ENCODE results near the gene SCAPER.
"Not testable (repeated sequence)": the region's sequence is repeated elsewhere in the genome, so short reads cannot be mapped to it uniquely, and the experiment has no call there.

Gene SCAPER

DNA sequence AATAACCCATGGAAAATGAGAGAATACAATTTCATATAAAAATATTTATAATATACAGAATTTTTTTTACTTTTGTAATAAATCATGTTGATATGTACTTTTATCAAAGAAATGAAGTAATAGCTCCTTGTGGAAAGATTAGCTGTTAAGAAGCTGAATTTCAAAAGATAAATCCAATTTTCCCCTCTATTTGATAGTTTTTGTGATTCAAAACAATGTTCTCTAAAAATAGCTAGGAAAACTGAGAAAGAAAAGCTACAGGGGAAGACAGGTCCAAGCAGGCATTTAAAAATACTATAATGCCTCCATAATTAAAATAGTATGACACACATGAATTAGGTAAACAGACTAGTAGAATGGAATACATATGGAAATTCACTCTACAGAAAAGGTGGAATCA lies 44.9 kb downstream of the SCAPER start:
- no peak for DNase-seq (ENCODE audit: low read depth, low spot score)

DNA sequence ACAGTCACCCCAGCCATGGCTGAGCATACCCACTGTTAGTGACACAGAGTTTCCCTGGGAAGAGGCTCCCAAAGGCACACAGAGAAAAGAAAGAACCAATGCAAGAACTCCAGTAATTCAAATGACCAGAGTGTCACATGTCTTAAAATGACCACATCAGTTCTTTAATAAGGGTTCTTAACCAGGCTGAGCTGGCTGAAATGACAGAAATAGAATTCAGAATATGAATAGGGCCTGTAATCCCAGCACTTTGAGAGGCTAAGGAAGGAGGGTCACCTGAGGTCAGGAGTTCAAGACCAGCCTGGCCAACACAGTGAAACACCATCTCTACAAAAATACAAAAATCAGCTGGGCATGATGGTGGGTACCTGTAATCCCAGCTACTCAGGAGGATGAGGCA lies 54.8 kb downstream of the SCAPER start:
- not testable (repeated sequence) for DNase-seq (ENCODE audit: low read depth, low spot score)

DNA sequence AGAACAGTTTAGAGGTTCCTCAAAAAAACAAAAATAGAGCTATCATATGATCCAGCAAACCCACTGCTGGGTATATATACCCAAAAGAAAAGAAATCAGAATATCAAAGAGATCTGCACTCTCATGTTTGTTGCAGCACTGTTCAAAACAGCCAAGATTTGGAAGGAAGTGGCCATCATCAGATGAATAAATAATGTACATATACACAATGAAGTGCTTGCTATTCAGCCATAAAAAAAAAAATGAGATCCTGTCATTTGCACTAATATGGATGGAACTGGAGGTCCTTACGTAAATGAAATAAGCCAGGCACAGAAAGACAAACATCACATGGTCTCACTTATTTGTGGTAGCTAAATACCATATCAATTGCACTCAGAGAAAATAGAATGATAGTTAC lies 58.4 kb downstream of the SCAPER start:
- no peak for DNase-seq (ENCODE audit: low read depth, low spot score)

DNA sequence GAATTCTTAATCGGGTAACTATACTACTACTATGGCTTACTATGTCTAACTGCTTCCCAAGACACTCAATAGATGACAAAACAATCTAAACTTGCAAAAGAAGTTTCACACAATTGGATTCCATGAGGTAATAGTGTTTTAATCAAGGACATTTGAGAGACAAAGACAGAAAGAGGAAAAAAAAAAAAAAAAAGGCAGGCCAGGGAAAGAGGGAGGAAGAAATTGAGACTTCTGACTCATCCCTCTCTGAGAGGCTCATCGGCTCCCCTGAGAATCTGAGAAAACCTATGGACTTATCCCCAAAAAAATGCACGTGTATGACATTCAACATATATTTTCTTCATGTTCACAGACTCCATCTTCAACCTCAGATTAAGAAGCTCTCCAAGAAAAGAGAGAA lies 61.0 kb downstream of the SCAPER start:
- DNase-seq (ENCODE audit: low read depth, low spot score), result no peak

DNA sequence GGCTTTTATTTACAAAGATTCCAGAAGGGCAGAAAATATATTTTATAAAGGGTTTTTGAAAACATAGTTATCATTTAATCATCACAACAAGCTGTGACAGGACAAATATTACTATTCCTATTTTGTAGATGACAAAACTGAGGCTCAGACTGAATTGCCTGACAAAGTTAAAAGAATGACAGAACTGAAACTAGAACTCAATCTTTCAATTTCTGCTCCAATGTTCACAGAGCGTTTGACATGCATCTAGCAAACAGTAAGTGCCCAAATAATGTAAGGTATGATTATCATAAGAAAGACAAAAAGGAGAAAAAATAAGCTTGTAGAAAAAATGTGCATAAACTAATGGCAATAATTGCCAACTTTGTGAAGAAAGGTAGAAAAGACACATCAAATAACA lies 61.9 kb downstream of the SCAPER start:
- DNase-seq (ENCODE audit: low read depth, low spot score), result no peak

DNA sequence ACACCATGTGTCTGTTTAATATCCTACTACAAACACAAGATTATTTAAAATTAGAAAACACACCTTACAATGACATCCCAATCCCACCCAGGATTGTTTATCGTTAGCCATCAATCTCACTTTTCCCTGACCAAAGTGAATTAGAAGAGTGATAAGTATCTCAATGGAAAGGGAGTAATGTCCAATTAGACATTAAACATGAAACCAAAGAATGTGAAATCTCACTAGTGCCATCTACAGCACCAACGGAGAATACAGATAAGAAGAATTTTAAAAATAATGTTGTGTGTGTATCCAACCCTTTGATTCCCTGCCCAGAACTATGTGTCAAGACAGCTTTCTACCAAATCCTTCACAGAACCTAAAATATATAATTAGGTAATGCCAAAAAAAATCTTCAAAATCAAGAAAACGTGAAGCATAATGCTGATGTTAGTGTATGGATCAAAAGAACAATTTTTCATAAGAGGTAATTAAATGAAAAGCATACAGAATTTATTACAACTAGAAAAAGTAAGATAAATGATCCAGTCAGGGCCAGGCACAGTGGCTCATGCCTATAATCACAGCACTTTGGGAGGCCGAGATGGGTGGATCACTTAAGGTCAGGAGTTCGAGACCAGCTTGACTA lies 64.2 kb downstream of the SCAPER start:
- no peak for DNase-seq (ENCODE audit: low read depth, low spot score)

DNA sequence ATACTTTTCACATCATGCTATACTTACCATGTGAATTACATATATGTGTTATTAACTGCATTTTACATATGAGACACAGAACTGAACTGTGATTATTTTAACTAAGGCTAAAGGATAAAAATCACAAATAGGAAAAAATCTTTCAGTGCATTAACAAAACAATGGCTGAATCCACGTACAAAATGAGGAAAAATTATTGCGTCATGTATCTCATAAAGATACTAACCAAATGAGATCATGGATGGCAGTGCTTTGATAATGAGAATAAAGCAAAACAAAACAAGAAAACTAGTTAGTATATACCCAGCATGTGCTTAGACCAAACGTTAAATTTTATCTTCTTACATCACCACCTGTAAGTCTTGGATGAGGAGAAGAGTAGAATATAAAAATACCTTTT lies 66.0 kb downstream of the SCAPER start:
- DNase-seq (ENCODE audit: low read depth, low spot score), result no peak

DNA sequence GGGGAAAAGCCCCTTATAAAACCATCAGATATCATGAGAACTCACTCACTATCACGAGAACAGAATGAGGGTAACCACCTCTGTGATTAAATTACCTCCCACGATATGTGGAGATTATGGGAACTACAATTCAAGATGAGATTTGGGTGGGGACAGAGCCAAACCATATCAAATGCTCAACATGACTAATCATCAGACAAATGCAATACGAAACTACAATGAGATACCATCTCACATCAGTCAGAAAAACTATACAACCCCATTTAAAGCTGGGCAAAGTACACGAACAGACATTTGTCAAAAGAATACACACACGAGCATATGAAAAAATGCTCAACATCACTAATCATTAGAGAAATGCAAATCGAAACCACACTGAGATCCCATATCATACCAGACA lies 67.7 kb downstream of the SCAPER start:
- DNase-seq (ENCODE audit: low read depth, low spot score), result no peak

DNA sequence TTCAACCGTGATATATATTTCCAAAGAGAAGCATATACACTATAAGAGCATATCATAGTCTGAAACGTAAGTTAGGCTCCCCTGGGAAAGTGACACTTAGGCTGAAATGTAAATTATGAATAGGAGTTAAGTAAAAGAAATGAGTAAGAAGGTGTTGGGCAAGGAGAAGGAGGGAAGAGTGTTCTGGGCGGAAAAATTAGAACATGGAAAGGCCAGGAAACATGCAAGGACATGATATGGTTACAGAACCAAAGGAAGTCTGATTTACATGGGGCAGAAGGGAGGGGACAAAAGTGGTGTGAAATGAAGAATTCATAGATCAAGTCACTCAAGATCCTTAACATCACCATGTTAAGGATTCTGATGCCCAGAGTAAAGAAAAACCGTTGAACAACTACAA lies 75.2 kb downstream of the SCAPER start:
- no peak for DNase-seq (ENCODE audit: low read depth, low spot score)

DNA sequence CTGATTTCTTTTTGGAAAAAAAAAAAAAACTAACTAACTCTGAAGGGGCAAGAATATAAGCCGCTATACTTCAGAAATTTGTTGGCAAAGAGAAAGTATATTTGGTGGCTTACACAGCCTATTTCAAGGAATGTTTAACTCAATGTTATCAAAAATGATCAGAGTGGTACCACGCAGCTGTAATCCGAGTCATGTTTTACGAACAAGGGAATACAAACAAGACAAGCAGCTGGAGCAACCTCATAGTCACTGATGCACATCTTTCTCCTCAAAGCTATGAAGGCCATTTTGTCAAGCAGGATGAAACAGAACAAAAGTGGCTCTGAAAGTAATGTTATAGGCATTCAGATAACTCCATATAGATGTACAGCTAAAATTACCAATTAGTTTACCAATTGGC lies 81.2 kb downstream of the SCAPER start:
- DNase-seq (ENCODE audit: low read depth, low spot score), result no peak

DNA sequence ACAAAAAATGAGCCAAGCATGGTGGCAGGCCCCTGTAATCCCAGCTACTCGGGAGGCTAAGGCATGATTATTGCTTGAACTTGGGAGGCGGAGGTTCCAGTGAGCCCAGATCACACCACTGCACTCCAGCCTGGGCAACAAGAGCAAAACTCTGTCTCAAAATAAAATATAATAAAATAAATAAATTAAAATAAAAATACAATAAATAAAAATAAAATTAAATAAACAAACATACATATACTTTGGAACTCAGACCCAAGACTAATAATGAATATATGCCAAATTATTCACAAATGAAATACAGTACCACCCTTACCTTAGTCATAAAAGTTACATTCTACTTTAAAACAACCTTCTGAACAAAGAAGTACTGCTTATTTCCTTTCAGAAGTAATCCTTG lies 81.8 kb downstream of the SCAPER start:
- no peak for DNase-seq (ENCODE audit: low read depth, low spot score)

DNA sequence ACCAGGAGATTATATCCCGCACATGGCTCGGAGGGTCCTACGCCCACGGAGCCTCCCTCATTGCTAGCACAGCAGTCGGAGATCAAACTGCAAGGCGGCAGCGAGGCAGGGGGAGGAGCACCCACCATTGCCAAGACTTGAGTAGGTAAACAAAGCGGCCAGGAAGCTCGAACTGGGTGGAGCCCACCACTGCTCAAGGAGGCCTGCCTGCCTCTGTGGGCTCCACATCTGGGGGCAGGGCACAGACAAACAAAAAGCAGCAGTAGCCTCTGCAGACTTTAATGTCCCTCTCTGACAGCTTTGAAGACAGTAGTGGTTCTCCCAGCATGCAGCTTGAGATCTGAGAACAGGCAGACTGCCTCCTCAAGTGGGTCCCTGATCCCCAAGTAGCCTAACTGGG lies 86.2 kb downstream of the SCAPER start:
- not testable (repeated sequence) for DNase-seq (ENCODE audit: low read depth, low spot score)

DNA sequence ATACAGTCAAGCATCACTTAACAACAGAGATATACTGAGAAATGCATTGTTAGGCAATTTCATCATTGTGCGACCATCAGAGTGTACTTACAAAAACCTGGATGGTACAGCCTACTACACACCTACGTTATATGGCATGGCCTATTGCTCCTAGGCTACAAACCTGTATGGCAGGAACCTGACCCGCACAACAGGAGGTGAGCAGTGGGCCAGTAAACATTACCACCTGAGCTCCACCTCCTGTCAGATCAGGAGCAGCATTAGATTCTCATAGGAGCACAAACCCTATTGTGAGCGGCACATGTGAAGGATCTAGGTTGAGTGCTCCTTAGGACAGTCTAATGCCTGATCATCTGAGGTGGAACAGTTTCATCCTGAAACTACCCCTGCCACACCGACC lies 89.7 kb downstream of the SCAPER start:
- DNase-seq (ENCODE audit: low read depth, low spot score), result no peak

DNA sequence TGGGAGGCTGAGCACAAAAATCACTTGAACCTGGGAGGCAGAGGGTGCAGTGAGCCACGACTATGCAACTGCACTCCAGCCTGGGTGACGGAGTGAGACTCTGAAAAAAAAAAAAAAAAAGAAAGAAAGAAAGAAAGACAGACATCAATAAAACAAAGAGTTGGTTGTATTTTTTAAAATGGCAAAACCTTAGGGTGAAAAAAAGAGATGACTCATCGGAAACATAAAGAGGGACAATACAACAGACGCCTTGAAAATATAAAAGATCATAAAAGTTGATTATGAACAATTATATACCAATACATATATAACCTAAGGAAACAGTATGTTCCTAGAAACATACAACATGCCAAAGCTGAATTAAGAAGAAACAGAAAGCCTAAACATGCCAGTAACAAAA lies 92.8 kb downstream of the SCAPER start:
- DNase-seq (ENCODE audit: low read depth, low spot score), result no peak

DNA sequence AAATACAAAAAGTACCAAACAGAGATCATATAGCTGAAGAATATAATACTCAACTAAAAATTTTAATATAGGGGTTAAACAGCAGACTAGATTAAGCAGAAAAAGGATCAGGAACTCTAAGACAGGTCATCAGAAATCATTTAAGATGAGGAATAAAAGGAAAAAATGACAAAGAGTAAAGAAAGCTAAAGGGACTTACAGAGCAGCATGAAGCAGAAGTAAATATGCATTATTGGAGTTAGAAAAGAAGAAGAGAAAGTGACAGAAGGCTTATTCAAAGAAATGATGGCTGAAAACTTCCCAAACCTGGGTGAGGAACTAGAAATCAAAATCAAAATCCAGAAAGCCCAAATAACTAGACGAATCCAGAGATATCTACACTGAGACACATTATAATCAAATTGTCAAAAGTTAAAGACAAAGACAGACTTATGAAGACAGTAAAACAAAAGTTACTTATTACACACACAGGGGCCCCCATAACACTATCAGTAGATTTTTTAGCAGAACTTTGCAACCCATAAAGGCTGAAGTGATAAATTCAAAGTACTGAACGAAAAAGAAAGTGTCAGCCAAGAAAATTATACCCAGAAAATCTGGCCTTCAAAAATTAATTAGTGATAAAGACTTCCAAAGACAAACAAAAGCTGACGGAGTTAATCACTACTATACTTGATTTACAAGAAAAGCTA lies 95.6 kb downstream of the SCAPER start:
- DNase-seq (ENCODE audit: low read depth, low spot score), result no peak

DNA sequence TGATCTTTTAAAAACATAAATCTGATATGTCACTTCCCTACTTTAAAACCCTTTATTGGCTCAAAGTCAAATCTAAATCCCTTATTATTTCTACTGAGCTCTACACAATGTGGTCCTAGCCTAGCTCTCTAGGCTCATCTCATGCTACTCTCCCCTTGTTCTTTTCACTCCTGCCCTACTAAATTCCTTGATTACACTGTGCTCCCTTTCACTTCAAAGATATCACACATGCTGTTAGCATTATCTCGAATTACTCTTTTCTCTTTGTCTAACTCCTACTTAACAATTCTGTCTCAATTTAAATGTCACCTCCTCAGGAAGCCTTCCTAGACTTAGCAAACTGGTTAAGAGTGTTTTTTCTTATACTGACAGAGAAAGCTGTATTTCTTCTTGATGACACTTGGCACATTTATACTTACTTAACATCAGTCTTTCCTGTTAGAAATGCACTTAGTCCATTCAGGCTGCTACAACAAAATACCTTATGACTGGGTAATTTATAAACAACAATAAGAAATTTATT lies 102.0 kb downstream of the SCAPER start:
- DNase-seq (ENCODE audit: low read depth, low spot score), result no peak

DNA sequence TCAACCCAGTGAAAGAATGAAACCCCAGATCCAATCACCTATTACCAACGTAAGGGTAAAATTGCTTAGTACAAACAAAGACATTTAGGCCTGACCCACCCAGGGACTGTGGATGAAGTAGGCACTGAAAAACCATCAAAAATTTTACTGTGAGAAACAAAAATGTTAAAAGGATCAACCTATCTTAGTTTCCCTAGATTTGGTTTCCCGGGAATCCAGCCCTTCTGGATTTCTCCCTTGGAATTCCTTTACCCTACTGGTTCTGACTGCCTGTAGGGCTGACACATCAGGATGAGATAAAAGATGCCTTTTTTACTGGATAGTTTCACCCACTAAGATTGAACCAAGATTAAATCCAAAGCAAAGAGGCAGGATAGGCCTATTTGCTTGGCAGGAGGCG lies 102.7 kb downstream of the SCAPER start:
- no peak for DNase-seq (ENCODE audit: low read depth, low spot score)

DNA sequence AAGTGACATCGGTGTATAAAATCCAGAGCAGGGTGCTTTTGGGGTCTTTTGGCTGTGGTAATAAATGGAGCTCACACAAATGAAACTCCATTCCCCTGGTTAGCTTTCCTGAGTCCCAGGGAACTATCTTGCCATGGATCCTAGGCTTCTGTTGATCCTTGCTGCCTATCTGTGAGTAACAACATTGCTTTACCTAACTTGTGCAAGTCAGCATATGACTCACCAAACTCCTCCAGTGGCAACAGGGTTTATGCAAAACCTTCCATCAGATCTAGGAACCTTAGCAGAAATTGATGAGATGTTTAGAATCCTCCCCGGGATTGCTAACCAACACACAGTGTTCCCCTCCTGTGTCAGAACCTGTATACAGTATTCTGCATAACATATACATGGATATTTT lies 105.4 kb downstream of the SCAPER start:
- DNase-seq (ENCODE audit: low read depth, low spot score), result no peak

DNA sequence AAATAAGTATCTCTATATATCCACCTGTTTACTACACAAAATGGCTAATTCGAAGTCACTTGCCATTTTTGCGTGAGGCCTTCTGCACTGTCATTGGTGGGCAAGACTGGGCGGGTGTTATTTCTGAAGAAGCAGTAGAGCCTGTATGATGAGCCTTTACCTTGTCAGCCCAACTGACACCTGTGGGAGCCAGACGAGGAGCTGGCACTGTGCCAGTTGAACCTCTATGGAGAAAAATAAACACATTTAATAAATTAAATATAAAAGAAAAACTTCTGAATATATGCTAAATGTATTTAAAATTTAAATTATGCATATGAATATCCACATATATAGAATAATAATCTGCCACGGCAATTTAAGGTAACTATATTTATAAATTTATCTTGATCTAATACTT lies 109.9 kb downstream of the SCAPER start:
- no peak for DNase-seq (ENCODE audit: low read depth, low spot score)

DNA sequence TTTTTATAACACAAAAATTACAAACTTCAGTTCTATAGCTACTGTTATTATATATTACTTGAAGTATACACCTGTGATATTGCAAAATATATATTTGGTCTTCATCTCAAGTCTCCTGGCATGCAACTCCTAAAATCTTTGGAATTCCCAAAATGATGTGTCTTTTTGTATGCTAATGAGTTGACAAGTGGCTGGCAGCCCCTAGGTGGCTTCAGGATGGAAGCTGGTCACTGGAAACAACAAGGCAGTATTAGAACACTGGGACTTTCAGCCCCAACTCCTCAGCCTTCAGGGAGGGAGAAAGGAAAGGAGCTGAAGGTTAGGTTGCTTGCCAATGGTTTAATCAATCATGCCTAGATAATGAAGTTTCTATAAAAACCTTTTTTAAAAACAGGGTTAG lies 112.0 kb downstream of the SCAPER start:
- DNase-seq (ENCODE audit: low read depth, low spot score), result no peak

DNA sequence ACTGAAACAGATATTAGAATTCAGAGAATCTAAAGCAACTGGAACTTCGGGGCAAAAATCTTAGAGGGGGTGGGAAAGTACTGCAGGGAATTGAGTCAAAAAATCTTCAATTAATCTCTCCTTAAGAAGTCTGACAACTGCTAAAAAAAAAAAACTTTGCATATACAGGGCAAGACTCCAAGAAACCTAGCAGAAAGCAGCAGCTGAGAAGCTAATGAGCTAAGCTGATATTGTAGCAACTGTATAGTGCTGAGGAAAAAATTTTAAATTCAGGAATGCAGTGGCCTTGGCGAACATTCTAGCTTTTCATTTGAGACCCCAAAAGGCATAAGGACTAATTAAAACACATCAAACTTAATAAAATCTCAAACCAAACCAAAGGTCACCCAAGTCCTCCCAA lies 113.6 kb downstream of the SCAPER start:
- no peak for DNase-seq (ENCODE audit: low read depth, low spot score)

DNA sequence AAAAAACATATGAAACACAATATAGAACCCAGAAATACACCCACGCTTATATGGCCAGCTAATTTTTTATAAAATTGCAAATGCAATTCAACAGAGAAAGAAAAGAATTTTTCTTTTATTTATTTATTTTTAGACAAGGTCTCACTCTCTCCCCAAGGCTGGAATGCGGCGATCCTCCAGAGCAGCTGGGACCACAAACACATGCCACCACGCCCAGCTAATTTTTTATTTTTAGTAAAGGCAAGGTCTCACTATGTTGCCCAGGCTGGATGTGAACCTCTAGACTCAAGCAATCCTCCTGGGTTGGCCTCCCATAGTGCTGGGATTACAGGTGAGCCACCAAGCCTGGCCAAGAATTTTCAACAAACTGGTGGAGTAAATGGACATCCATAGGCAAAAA lies 117.9 kb downstream of the SCAPER start:
- no peak for DNase-seq (ENCODE audit: low read depth, low spot score)

DNA sequence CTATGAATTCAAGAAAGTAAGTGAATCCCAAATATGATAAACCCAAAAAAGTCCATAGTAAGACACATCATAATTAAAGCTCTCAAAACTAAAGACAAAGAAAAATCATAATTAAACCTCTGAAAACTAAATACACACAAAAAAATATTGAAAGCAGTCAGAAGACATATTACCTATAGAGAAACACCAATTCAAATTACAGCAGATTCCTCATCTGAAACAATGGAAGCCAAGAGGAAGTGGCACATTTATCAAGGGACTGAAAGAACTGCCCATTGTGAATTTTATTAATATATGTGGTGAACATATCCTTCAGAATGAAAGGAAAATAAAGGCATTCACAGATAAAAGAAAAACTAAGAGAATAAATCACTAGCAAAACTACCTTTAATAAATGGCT lies 128.2 kb downstream of the SCAPER start:
- no peak for DNase-seq (ENCODE audit: low read depth, low spot score)

DNA sequence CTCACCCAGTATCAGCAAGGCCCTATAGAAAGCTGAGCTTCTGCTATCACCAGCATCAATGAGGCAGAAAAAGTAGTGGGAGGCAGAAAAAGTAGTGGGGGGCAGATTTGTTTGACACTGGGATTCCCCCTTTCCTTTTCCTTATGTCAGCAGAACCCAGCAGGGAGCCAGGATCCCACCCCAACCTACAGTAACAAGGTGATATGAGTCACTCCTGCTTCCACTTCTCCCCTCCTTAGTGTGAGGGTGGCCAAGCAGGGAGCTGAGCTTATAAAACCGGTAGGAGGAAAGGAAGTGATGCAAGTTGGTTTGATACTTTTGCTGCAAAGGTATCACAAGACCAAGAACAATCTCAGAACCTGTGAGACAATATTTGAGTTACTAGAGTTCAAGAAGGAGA lies 128.7 kb downstream of the SCAPER start:
- DNase-seq (ENCODE audit: low read depth, low spot score), result no peak
